GM11168 (cell line): ENCODE data around the gene ANKRD60.

Source experiments
- in situ Hi-C: fragments of 300-500 bp; cut with MboI; formaldehyde crosslinking; loops from one replicate; pipeline ENCODE4 v1.12.0; 2022; ENCODE audit warnings: low sequenced_read_pairs; ENCODE audit not compliant: unreplicated experiment

Gene ANKRD60

GRCh38 chr20:58245931-58246330 is 17.5 kb upstream of the ANKRD60 start:
- in situ Hi-C loops, result loop anchor here (25.0 kb wide), 2 partner anchors 416 to 616 kb away; partner anchors contain the start of genes GNAS, GNAS-AS1 and STX16

- in situ Hi-C loops, result loop anchor here (25.0 kb wide), 2 partner anchors 417 to 617 kb away; partner anchors contain the start of genes GNAS, GNAS-AS1 and STX16
Observed at GRCh38 chr20:58245181-58245891, 16.9 kb upstream of the ANKRD60 start.

- in situ Hi-C loops, result loop anchor here (25.0 kb wide), 2 partner anchors 418 to 618 kb away; partner anchors contain the start of genes GNAS, GNAS-AS1 and STX16
Observed at GRCh38 chr20:58244517-58245030, 16.1 kb upstream of the ANKRD60 start.

- in situ Hi-C loops, result loop anchor here (25.0 kb wide), 2 partner anchors 418 to 618 kb away; partner anchors contain the start of genes GNAS, GNAS-AS1 and STX16
Observed at GRCh38 chr20:58243653-58244410, 15.4 kb upstream of the ANKRD60 start.

- in situ Hi-C loops, result loop anchor here (25.0 kb wide), 2 partner anchors 419 to 619 kb away; partner anchors contain the start of genes GNAS, GNAS-AS1 and STX16
Observed at GRCh38 chr20:58242824-58243223, 14.4 kb upstream of the ANKRD60 start.

GRCh38 chr20:58241766-58242465 is 13.5 kb upstream of the ANKRD60 start:
- in situ Hi-C loops, result loop anchor here (25.0 kb wide), 2 partner anchors 420 to 620 kb away; partner anchors contain the start of genes GNAS, GNAS-AS1 and STX16

GRCh38 chr20:58240471-58240870 is 12.0 kb upstream of the ANKRD60 start:
- in situ Hi-C loops, result loop anchor here (25.0 kb wide), 2 partner anchors 422 to 622 kb away; partner anchors contain the start of genes GNAS, GNAS-AS1 and STX16

GRCh38 chr20:58239216-58239615 is 10.8 kb upstream of the ANKRD60 start:
- in situ Hi-C loops, result loop anchor here (25.0 kb wide), 2 partner anchors 423 to 623 kb away; partner anchors contain the start of genes GNAS, GNAS-AS1 and STX16

- in situ Hi-C loops, result loop anchor here (25.0 kb wide), 2 partner anchors 424 to 624 kb away; partner anchors contain the start of genes GNAS, GNAS-AS1 and STX16
Observed at GRCh38 chr20:58238490-58238889, 10.0 kb upstream of the ANKRD60 start.

- in situ Hi-C loops, result loop anchor here (25.0 kb wide), 2 partner anchors 425 to 625 kb away; partner anchors contain the start of genes GNAS, GNAS-AS1 and STX16
Observed at GRCh38 chr20:58237318-58238132, 9.1 kb upstream of the ANKRD60 start.

GRCh38 chr20:58236612-58237317 is 8.3 kb upstream of the ANKRD60 start:
- in situ Hi-C loops, result loop anchor here (25.0 kb wide), 2 partner anchors 426 to 626 kb away; partner anchors contain the start of genes GNAS, GNAS-AS1 and STX16

GRCh38 chr20:58235010-58235409 is 6.6 kb upstream of the ANKRD60 start:
- in situ Hi-C loops, result loop anchor here (25.0 kb wide), 2 partner anchors 427 to 627 kb away; partner anchors contain the start of genes GNAS, GNAS-AS1 and STX16

- in situ Hi-C loops, result loop anchor here (25.0 kb wide), 2 partner anchors 428 to 628 kb away; partner anchors contain the start of genes GNAS, GNAS-AS1 and STX16
Observed at GRCh38 chr20:58233881-58234528, 5.6 kb upstream of the ANKRD60 start.

GRCh38 chr20:58233393-58233792 is 4.9 kb upstream of the ANKRD60 start:
- in situ Hi-C loops, result loop anchor here (25.0 kb wide), 2 partner anchors 429 to 629 kb away; partner anchors contain the start of genes GNAS, GNAS-AS1 and STX16

- in situ Hi-C loops, result loop anchor here (25.0 kb wide), 2 partner anchors 431 to 631 kb away; partner anchors contain the start of genes GNAS, GNAS-AS1 and STX16
Observed at GRCh38 chr20:58231683-58232082, 3.2 kb upstream of the ANKRD60 start.

GRCh38 chr20:58229198-58229798 is 845 bp upstream of the ANKRD60 start:
- in situ Hi-C loops, result loop anchor here (25.0 kb wide), 2 partner anchors 433 to 633 kb away; partner anchors contain the start of genes GNAS, GNAS-AS1 and STX16

- in situ Hi-C loops, result loop anchor here (25.0 kb wide), 2 partner anchors 434 to 634 kb away; partner anchors contain the start of genes GNAS, GNAS-AS1 and STX16
Observed at GRCh38 chr20:58228103-58228483, 360 bp downstream of the ANKRD60 start.
